Esophagus muscularis mucosa (tissue), 4 donors: ENCODE measurements around the gene ATP5F1E.

Source experiments
- EP300 ChIP-seq: sonication (generic); formaldehyde crosslinking; IDR thresholded peaks from one replicate; pipeline ENCODE4 v1.6.1; 2017; ENCODE audit warnings: antibody characterized with exemption
- POLR2A ChIP-seq: fragments of 450-650 bp; IDR thresholded peaks from one replicate; pipeline ENCODE4 v1.6.1; 2017; ENCODE audit warnings: antibody characterized with exemption, moderate library complexity, mild to moderate bottlenecking, low read depth
- POLR2AphosphoS5 ChIP-seq, 2 donors: sonication (generic); formaldehyde crosslinking; IDR thresholded peaks; one replicate each; pipeline ENCODE4 v1.6.1; 2017; ENCODE audit warnings: antibody characterized with exemption in 2 of 2
- TF ChIP-seq, protein P1 (sequence below), 3 experiments: fragments of 200-600 bp in 2 of 3; fragments of 450-650 bp in 1 of 3; sonication (generic) in 2 of 3; IDR thresholded peaks; one replicate each; pipeline ENCODE4 v1.5.1; 2017 to 2019; ENCODE audit warnings: antibody characterized with exemption in 3 of 3, mild to moderate bottlenecking in 2 of 3, moderate library complexity in 1 of 3

DNA sequence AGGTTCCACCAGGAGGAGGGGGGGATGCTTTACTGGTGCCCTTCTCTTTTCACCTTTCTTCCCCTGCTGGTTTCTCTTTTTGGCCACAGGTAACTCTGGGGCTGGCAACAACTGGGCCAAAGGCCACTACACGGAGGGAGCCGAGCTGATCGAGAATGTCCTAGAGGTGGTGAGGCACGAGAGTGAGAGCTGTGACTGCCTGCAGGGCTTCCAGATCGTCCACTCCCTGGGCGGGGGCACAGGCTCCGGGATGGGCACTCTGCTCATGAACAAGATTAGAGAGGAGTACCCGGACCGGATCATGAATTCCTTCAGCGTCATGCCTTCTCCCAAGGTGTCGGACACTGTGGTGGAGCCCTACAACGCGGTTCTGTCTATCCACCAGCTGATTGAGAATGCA is 8.5 kb downstream of the ATP5F1E start:
- TF ChIP-seq, protein P1, sequence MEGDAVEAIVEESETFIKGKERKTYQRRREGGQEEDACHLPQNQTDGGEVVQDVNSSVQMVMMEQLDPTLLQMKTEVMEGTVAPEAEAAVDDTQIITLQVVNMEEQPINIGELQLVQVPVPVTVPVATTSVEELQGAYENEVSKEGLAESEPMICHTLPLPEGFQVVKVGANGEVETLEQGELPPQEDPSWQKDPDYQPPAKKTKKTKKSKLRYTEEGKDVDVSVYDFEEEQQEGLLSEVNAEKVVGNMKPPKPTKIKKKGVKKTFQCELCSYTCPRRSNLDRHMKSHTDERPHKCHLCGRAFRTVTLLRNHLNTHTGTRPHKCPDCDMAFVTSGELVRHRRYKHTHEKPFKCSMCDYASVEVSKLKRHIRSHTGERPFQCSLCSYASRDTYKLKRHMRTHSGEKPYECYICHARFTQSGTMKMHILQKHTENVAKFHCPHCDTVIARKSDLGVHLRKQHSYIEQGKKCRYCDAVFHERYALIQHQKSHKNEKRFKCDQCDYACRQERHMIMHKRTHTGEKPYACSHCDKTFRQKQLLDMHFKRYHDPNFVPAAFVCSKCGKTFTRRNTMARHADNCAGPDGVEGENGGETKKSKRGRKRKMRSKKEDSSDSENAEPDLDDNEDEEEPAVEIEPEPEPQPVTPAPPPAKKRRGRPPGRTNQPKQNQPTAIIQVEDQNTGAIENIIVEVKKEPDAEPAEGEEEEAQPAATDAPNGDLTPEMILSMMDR (IDR thresholded peaks at IDR 0.05) = no peak
- no peak for TF ChIP-seq POLR2AphosphoS5 (IDR thresholded peaks at IDR 0.05)
- no peak for TF ChIP-seq POLR2A
- no peak for TF ChIP-seq EP300
